IMR-90 (cell line): Measurements from ENCODE around the gene RAD51B. TPM values are rescaled to one million over a fixed set of nuclear protein-coding genes. Genes with fewer than 3 reads are reported as not detected.
A peak's percentile ranks its signal among the peaks of the same experiment; 100 is the strongest.

Experiments used
- ATAC-seq: fragments of 200-7000 bp; cut with Tn5 transposase; 2 replicates; pipeline ENCODE4 v1.9.1; 2020; ENCODE audit warnings: low read depth, mild to moderate bottlenecking, moderate library complexity
- BruUV-seq: library from RNA; stranded (reverse); fragments of 400-500 nt; replicated peaks from 2 replicates; lab custom pipeline; 2021; lab: Mats Ljungman, UMichigan
- CTCF ChIA-PET: fragments of 300-600 bp; formaldehyde crosslinking; extraction: SDS; loops from one replicate; lab custom pipeline; 2021; ENCODE audit warnings: antibody characterized with exemption; lab: Yijun Ruan, JAX
- POLR2A ChIA-PET: fragments of 300-600 bp; sonication (Branson Sonifier 250); formaldehyde crosslinking; loops from one replicate; lab custom pipeline; 2022; ENCODE audit warnings: antibody characterized with exemption; ENCODE audit not compliant: unreplicated experiment; lab: Charles Lee
- DNase-seq: peaks from one replicate; pipeline ENCODE4 v3.0.0; 2013
- H2AFZ ChIP-seq: replicated peaks from 2 replicates; pipeline ENCODE3; 2013; ENCODE audit warnings: low read length, mild to moderate bottlenecking; ENCODE audit not compliant: poor library complexity
- H2AK5ac ChIP-seq: 2 replicates; pipeline ENCODE4 v1.6.1; 2013; ENCODE audit warnings: low read depth, low read length, inconsistent platforms
- H2AK9ac ChIP-seq: replicated peaks from 2 replicates; pipeline ENCODE3; 2013; ENCODE audit warnings: mild to moderate bottlenecking, low read depth, low read length, moderate library complexity; ENCODE audit not compliant: poor library complexity
- H2BK120ac ChIP-seq: 2 replicates; pipeline ENCODE4 v1.6.1; 2013; ENCODE audit warnings: low read depth, low read length, inconsistent platforms
- H2BK15ac ChIP-seq: 3 replicates; pipeline ENCODE4 v1.6.1; 2013; ENCODE audit warnings: low read depth, low read length, inconsistent platforms
- H2BK20ac ChIP-seq: 2 replicates; pipeline ENCODE4 v1.6.1; 2013; ENCODE audit warnings: low read depth, mild to moderate bottlenecking, inconsistent platforms, low read length, moderate library complexity
- H2BK5ac ChIP-seq: 2 replicates; pipeline ENCODE4 v1.6.1; 2013; ENCODE audit warnings: mild to moderate bottlenecking, low read depth, low read length, inconsistent platforms; ENCODE audit not compliant: poor library complexity, severe bottlenecking
- H3K14ac ChIP-seq: replicated peaks from 2 replicates; pipeline ENCODE4 v1.6.1; 2013; ENCODE audit warnings: low read depth, low read length, inconsistent platforms
- H3K18ac ChIP-seq: 2 replicates; pipeline ENCODE4 v1.6.1; 2013; ENCODE audit warnings: low read depth, low read length, control low read depth
- H3K23ac ChIP-seq: 2 replicates; pipeline ENCODE4 v1.6.1; 2013; ENCODE audit warnings: low read depth, low read length, inconsistent platforms
- H3K27ac ChIP-seq: 2 replicates; pipeline ENCODE4 v1.5.1; 2013; ENCODE audit warnings: mild to moderate bottlenecking, control low read depth, low read length; ENCODE audit not compliant: insufficient read depth
- H3K27me3 ChIP-seq: 2 replicates; pipeline ENCODE4 v1.6.1; 2013; ENCODE audit warnings: low read length; ENCODE audit not compliant: control insufficient read depth, insufficient read depth
- H3K36me3 ChIP-seq: 2 replicates; pipeline ENCODE4 v1.6.1; 2013; ENCODE audit warnings: low read length, mixed read lengths; ENCODE audit not compliant: control insufficient read depth, insufficient read depth
- H3K4ac ChIP-seq: 2 replicates; pipeline ENCODE4 v1.6.1; 2013; ENCODE audit warnings: low read depth, low read length, inconsistent platforms
- H3K4me1 ChIP-seq: 2 replicates; pipeline ENCODE4 v1.6.1; 2013; ENCODE audit warnings: low read length, mixed read lengths; ENCODE audit not compliant: control insufficient read depth, insufficient read depth
- H3K4me2 ChIP-seq: 2 replicates; pipeline ENCODE4 v1.6.1; 2013; ENCODE audit warnings: low read depth, mild to moderate bottlenecking, control low read depth, low read length, moderate library complexity
- H3K4me3 ChIP-seq: 2 replicates; pipeline ENCODE4 v1.5.1; 2013; ENCODE audit warnings: low read depth, mild to moderate bottlenecking, control low read depth, low read length, moderate library complexity; ENCODE audit not compliant: insufficient read depth
- H3K56ac ChIP-seq: 2 replicates; pipeline ENCODE4 v1.6.1; 2013; ENCODE audit warnings: low read length, inconsistent platforms; ENCODE audit not compliant: insufficient read depth; ENCODE audit errors: extremely low read depth
- H3K79me1 ChIP-seq, 2 experiments: 2 replicates each; pipeline ENCODE4 v1.6.1; 2013; ENCODE audit warnings: low read length in 2 of 2, inconsistent platforms in 1 of 2, low read depth in 1 of 2
- H3K9ac ChIP-seq: 2 replicates; pipeline ENCODE4 v1.6.1; 2013; ENCODE audit warnings: low read depth, low read length, control low read depth
- H3K9me1 ChIP-seq: 2 replicates; pipeline ENCODE4 v1.6.1; 2013; ENCODE audit warnings: low read length, inconsistent platforms; ENCODE audit not compliant: insufficient read depth
- H3K9me3 ChIP-seq: 2 replicates; pipeline ENCODE4 v1.6.1; 2013; ENCODE audit warnings: low read length; ENCODE audit not compliant: control insufficient read depth, insufficient read depth
- H4K20me1 ChIP-seq: 2 replicates; pipeline ENCODE4 v1.6.1; 2013; ENCODE audit warnings: low read length, inconsistent platforms; ENCODE audit not compliant: insufficient read depth
- H4K5ac ChIP-seq: 2 replicates; pipeline ENCODE4 v1.6.1; 2013; ENCODE audit warnings: mild to moderate bottlenecking, low read depth, low read length, control low read depth
- H4K8ac ChIP-seq, 2 experiments: 2 replicates each; pipeline ENCODE4 v1.6.1; 2013; ENCODE audit warnings: low read depth in 2 of 2, low read length in 2 of 2, control low read depth in 1 of 2, inconsistent platforms in 1 of 2
- H4K91ac ChIP-seq: 2 replicates; pipeline ENCODE4 v1.6.1; 2013; ENCODE audit warnings: low read depth, low read length, inconsistent platforms; ENCODE audit not compliant: insufficient read depth
- BHLHE40 ChIP-seq: fragments of 150-350 bp; IDR thresholded peaks from 2 replicates; pipeline ENCODE4 v1.6.1; 2016; ENCODE audit warnings: mild to moderate bottlenecking, low read depth, low read length
- CEBPB ChIP-seq: IDR thresholded peaks from 2 replicates; pipeline ENCODE4 v1.6.1; 2012; ENCODE audit warnings: low read depth, low read length, improper control_type of control experiment
- FOS ChIP-seq: fragments of 150-350 bp; IDR thresholded peaks from 2 replicates; pipeline ENCODE4 v1.6.1; 2016; ENCODE audit warnings: low read depth, low read length
- MAFK ChIP-seq: IDR thresholded peaks from 2 replicates; pipeline ENCODE4 v1.6.1; 2012; ENCODE audit warnings: low read depth, low read length, improper control_type of control experiment
- MAZ ChIP-seq: IDR thresholded peaks from 2 replicates; pipeline ENCODE4 v1.6.1; 2012; ENCODE audit warnings: low read depth, mild to moderate bottlenecking, low read length, improper control_type of control experiment, moderate library complexity, borderline replicate concordance
- MXI1 ChIP-seq: IDR thresholded peaks from 2 replicates; pipeline ENCODE4 v1.6.1; 2012; ENCODE audit warnings: low read depth, mild to moderate bottlenecking, low read length, moderate library complexity, borderline replicate concordance
- POLR2A ChIP-seq: IDR thresholded peaks from 2 replicates; pipeline ENCODE4 v1.6.1; 2012; ENCODE audit warnings: mild to moderate bottlenecking, low read depth, low read length
- RCOR1 ChIP-seq: IDR thresholded peaks from 2 replicates; pipeline ENCODE4 v1.6.1; 2012; ENCODE audit warnings: mild to moderate bottlenecking, low read length, improper control_type of control experiment; ENCODE audit not compliant: insufficient replicate concordance
- WGBS, 2 experiments: methylation state at CpG; one replicate each; pipeline versions ENCODE4 v1.1.5 to v1.1.7; 2013; ENCODE audit warnings: missing lambda C conversion rate in 2 of 2; ENCODE audit not compliant: insufficient read length in 1 of 2; ENCODE audit errors: extremely low coverage in 2 of 2; 5-methylcytosine and 5-hydroxymethylcytosine counted together
- dilution Hi-C: fragments of 300-500 bp; cut with HindIII; formaldehyde crosslinking; loops from one replicate; pipeline ENCODE4 v1.14.3; 2018; ENCODE audit warnings: low sequenced_read_pairs; ENCODE audit not compliant: unreplicated experiment
- in situ Hi-C: fragments of 300-500 bp; cut with MboI; formaldehyde crosslinking; loops from 3 replicates; pipeline ENCODE4 v1.14.3; 2019; ENCODE audit warnings: low sequenced_read_pairs, inconsistent platforms, mixed read lengths
- intact Hi-C: fragments of 100-400 bp; cut with micrococcal nuclease; formaldehyde crosslinking; loops from 2 replicates; pipeline ENCODE4 v1.10.0; 2022
- polyA plus RNA-seq, 3 experiments: library from polyadenylated mRNA; depleted of rRNA; stranded (reverse); fragments of >200 nt; gene quantifications; 2 replicates each; pipeline ENCODE4 v1.2.3, GENCODE V29; 2012; ENCODE audit warnings: low replicate concordance in 1 of 3
- total RNA-seq: library from RNA; depleted of rRNA; stranded (reverse); fragments of >200 nt; gene quantifications from 2 replicates; pipeline ENCODE4 v1.2.3, GENCODE V29; 2012

The RAD51B gene
- total and polyA plus RNA-seq, 2 of the 4 experiments (the other 2 are of a cell fraction): 5.1 to 18.8 TPM

DNA sequence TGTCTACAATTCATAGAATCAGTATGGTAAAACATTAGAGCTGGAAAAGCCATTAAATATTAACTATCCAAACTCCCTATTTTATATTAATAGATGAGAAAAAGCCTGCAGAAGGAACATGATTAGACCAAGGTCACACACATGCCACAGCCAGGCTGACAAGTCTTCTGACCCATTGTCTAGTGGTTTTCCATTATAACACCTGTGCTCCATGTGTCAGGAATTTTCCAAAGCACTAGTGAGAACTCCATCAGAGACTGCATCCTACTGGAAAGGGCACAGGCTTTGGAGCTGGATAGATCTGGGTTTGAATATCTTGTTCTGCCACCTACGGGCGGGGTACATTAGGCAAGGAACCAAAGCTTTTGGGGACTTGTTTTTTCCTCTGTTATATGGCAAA, 325.5 kb downstream of the RAD51B start:
- no peak overlapping the region for H3K4me2 ChIP-seq
- intact Hi-C loops: loop anchor here (5.0 to 10.0 kb wide), 3 partner anchors 87 to 650 kb away; partner anchors contain the start of gene ZFP36L1
- H3K27me3 ChIP-seq: no peaks in the 10 kb centered on the region
- peaks cover 19% of the 10 kb centered on the region for H3K4me1 ChIP-seq
- no peak overlapping the region for H3K9ac ChIP-seq
- POLR2A ChIA-PET: no interaction called here
- peak overlapping the region; percentile 65 for H2BK20ac ChIP-seq
- no peak overlapping the region for H2AK9ac ChIP-seq
- H4K20me1 ChIP-seq: no peaks in the 10 kb centered on the region
- DNase-seq: no peak
- no peak for ATAC-seq
- no peak overlapping the region for H3K27ac ChIP-seq
- H3K9me1 ChIP-seq: peaks cover 7% of the 10 kb centered on the region; the same call in 1 of the 2 replicates
- H3K18ac ChIP-seq: peak overlapping the region; percentile 42; the same call in 1 of the 2 replicates
- H3K23ac ChIP-seq: 0 out of 2 replicates have a peak overlapping the region, but pooled peaks have one; percentile 26
- in situ Hi-C loops: loop anchor here (5.0 kb wide), 1 partner anchor 87 kb away; no protein-coding TSS in a partner anchor
- no peaks in the 10 kb centered on the region for H3K36me3 ChIP-seq
- H2AK5ac ChIP-seq: peak overlapping the region; percentile 83; the same call in 1 of the 2 replicates
- TF ChIP-seq CEBPB: no peak
- TF ChIP-seq RCOR1: no peak
- no peak for TF ChIP-seq FOS
- no peak for TF ChIP-seq MXI1
- no peak for TF ChIP-seq MAZ
- TF ChIP-seq POLR2A: no peak
- no peak for TF ChIP-seq MAFK
- TF ChIP-seq BHLHE40: no peak
- peak overlapping the region; percentile 39; the same call in 1 of the 3 replicates for H2BK15ac ChIP-seq
- peak overlapping the region; percentile 13 for H2BK5ac ChIP-seq
- dilution Hi-C loops: no loop called here
- H3K9me3 ChIP-seq: no peaks in the 10 kb centered on the region; the same call in 1 of the 2 replicates
- H3K56ac ChIP-seq: no peak overlapping the region
- H4K5ac ChIP-seq: peak overlapping the region; percentile 19; the same call in 1 of the 2 replicates
- WGBS, 2 experiments: no CpG with 5 or more reads among the region's 2 CpGs
- H4K8ac ChIP-seq: peak overlapping the region in 1 of 2 experiments; percentile 35; a peak in 1 of 4 replicates
- no peak overlapping the region for H3K4me3 ChIP-seq
- H4K91ac ChIP-seq: peak overlapping the region; percentile 57
- no peak overlapping the region for H2AFZ ChIP-seq
- H2BK120ac ChIP-seq: peak overlapping the region; percentile 64; the same call in 1 of the 2 replicates
- CTCF ChIA-PET: no interaction called here
- H3K14ac ChIP-seq: peak overlapping the region; percentile 61
- BruUV-seq: no TSS peak
- peak overlapping the region; percentile 46 for H3K4ac ChIP-seq
- H3K79me1 ChIP-seq: 0 out of 4 replicates have a peak, but pooled peaks cover 0 to 7% of the 10 kb centered on the region in 2 experiments
